GM19023 (cell line): ENCODE data around the gene ARVCF.

ENCODE experiments used
- ATAC-seq: cut with Tn5 transposase; IDR thresholded peaks from one replicate; pipeline ENCODE4 v1.9.1; 2021; ENCODE audit warnings: mild to moderate bottlenecking, moderate library complexity; ENCODE audit not compliant: unreplicated experiment

Gene ARVCF

GRCh38 chr22:20017622-20017958 lies 967 bp upstream of the ARVCF start:
- ATAC-seq, result no peak

- ATAC-seq, result no peak
Measured at GRCh38 chr22:20015971-20016733, 471 bp downstream of the ARVCF start.

- no peak for ATAC-seq
Measured at GRCh38 chr22:20015187-20015625, 1.4 kb downstream of the ARVCF start.

GRCh38 chr22:20014526-20015186 lies 2.0 kb downstream of the ARVCF start:
- no peak for ATAC-seq

- no peak for ATAC-seq
Measured at GRCh38 chr22:20013382-20013871, 3.2 kb downstream of the ARVCF start.

- ATAC-seq, result no peak
Measured at GRCh38 chr22:20012741-20013331, 3.8 kb downstream of the ARVCF start.

- no peak for ATAC-seq
Measured at GRCh38 chr22:20011993-20012740, 4.5 kb downstream of the ARVCF start.

- ATAC-seq, result no peak
Measured at GRCh38 chr22:20011123-20011992, 5.3 kb downstream of the ARVCF start.

GRCh38 chr22:20010307-20011122 lies 6.1 kb downstream of the ARVCF start:
- ATAC-seq, result no peak

GRCh38 chr22:20009582-20010306 lies 6.9 kb downstream of the ARVCF start:
- ATAC-seq, result no peak

- no peak for ATAC-seq
Measured at GRCh38 chr22:20009018-20009491, 7.6 kb downstream of the ARVCF start.

GRCh38 chr22:20008221-20008995 lies 8.2 kb downstream of the ARVCF start:
- no peak for ATAC-seq

GRCh38 chr22:20004464-20004863 lies 12.2 kb downstream of the ARVCF start:
- no peak for ATAC-seq

- no peak for ATAC-seq
Measured at GRCh38 chr22:20003304-20003703, 13.3 kb downstream of the ARVCF start.

GRCh38 chr22:20002636-20003035 lies 14.0 kb downstream of the ARVCF start:
- no peak for ATAC-seq

GRCh38 chr22:20002128-20002527 lies 14.5 kb downstream of the ARVCF start:
- ATAC-seq, result no peak

GRCh38 chr22:20001082-20001638 lies 15.5 kb downstream of the ARVCF start:
- ATAC-seq, result no peak
